Regular cardiac myocyte (primary cell): ENCODE results near the gene CDC42SE2. TPM values are rescaled to one million over a fixed set of nuclear protein-coding genes. Genes with fewer than 3 reads are reported as not detected.

Experiments
- total RNA-seq: library from RNA; depleted of rRNA; stranded (reverse); fragments of >200 nt; gene quantifications from 2 replicates; pipeline ENCODE4 v1.2.3, GENCODE V29; 2014

CDC42SE2 gene
- total RNA-seq: 27.3 and 34.1 TPM in 2 replicates

GRCh38 chr5:131263648-131264450, at the start of gene CDC42SE2:
TSS of gene CDC42SE2 (plus strand) at chr5:131264053. CDS start at chr5:131359494, 95,441 bp downstream.

Other genes starting within 250 kb of the CDC42SE2 start
- gene HINT1, start 98.8 kb upstream of the CDC42SE2 start, total RNA-seq: 127 and 157 TPM in 2 replicates
- gene LYRM7, start 93.1 kb upstream of the CDC42SE2 start, total RNA-seq: 8.8 and 11.3 TPM in 2 replicates